ENCODE measurements around the gene DNAH5. TPM values are rescaled to one million over a fixed set of nuclear protein-coding genes. Genes with fewer than 3 reads are reported as not detected.

DNAH5 gene
- total and polyA plus RNA-seq, 2 experiments from 2014 or later: 0.56 to 0.97 TPM

DNA sequence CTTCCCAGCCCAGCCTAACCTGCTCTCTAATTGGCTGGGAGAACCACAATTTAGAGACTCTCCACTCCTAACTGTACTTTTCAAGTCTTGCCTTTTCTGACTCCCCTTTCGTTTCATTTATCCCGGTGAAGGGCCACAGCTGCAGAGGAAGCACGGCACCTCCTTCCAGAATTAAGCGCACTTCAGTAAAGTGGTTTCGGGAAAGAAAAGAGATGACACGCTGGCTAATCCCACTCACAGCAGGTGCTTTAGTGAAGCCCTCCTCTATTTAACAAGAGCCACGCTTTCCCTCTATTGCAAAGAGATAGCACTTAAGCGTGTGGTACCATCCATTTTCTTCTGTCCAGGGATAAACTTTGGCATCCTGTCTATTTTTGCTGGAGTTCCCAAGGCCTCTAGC, 4.8 kb downstream of the DNAH5 start:
- 0 out of 2 replicates have a peak, but pooled peaks cover 3% of the 10 kb centered on the region for H3K9me2 ChIP-seq (ENCODE audit: insufficient read depth)
- no peaks in the 10 kb centered on the region for H3F3A ChIP-seq (replicated peaks; ENCODE audit: low read depth)
- no peaks in the 10 kb centered on the region for H3K36me3 ChIP-seq (ENCODE audit: insufficient read depth)
- H3K27ac ChIP-seq (ENCODE audit: low read depth): no peak overlapping the region
- no peak; the same call in 2 of the 3 replicates for ATAC-seq
- Mint-ChIP-seq H3K4me1 (peaks cover 36% of the 10 kb centered on the region), H3K27ac (no peak overlapping the region), H3K9me3 (no peaks in the 10 kb centered on the region), H3K27me3 (ENCODE audit: insufficient read depth, low read depth, poor library complexity) (no peaks in the 10 kb centered on the region), H3K36me3 (ENCODE audit: low read depth) (no peaks in the 10 kb centered on the region), H3K4me3 (no peak overlapping the region)
- no peak overlapping the region for H2AFZ ChIP-seq
- H4K20me1 ChIP-seq (replicated peaks; ENCODE audit: insufficient read depth): no peaks in the 10 kb centered on the region
- no peaks in the 10 kb centered on the region for H3K27me3 ChIP-seq (ENCODE audit: insufficient read depth)
- peaks cover 26% of the 10 kb centered on the region for H3K4me1 ChIP-seq (ENCODE audit: insufficient read depth)
- H3K4me2 ChIP-seq: no peak overlapping the region
- TF ChIP-seq STAT1 (IDR thresholded peaks at IDR 0.05; ENCODE audit: unreplicated experiment): no peak
- no peak for TF ChIP-seq POLR2AphosphoS5 (IDR thresholded peaks at IDR 0.05; ENCODE audit: low read depth)
- TF ChIP-seq, protein P1, sequence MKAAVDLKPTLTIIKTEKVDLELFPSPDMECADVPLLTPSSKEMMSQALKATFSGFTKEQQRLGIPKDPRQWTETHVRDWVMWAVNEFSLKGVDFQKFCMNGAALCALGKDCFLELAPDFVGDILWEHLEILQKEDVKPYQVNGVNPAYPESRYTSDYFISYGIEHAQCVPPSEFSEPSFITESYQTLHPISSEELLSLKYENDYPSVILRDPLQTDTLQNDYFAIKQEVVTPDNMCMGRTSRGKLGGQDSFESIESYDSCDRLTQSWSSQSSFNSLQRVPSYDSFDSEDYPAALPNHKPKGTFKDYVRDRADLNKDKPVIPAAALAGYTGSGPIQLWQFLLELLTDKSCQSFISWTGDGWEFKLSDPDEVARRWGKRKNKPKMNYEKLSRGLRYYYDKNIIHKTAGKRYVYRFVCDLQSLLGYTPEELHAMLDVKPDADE (IDR thresholded peaks at IDR 0.05): no peak
- TF ChIP-seq JUNB (IDR thresholded peaks at IDR 0.05; ENCODE audit: unreplicated experiment): no peak
- no peak for TF ChIP-seq ZNF331 (CRISPR knock-in tag; IDR thresholded peaks at IDR 0.05; ENCODE audit: low read depth)
- TF ChIP-seq CREB1 (CRISPR knock-in tag; IDR thresholded peaks at IDR 0.05; ENCODE audit: low read depth): no peak
- H3K4me3 ChIP-seq: no peak overlapping the region
- no peaks in the 10 kb centered on the region for H3K79me2 ChIP-seq (replicated peaks; ENCODE audit: insufficient read depth)
- DNase-seq (ENCODE audit: low spot score): no peak

DNA sequence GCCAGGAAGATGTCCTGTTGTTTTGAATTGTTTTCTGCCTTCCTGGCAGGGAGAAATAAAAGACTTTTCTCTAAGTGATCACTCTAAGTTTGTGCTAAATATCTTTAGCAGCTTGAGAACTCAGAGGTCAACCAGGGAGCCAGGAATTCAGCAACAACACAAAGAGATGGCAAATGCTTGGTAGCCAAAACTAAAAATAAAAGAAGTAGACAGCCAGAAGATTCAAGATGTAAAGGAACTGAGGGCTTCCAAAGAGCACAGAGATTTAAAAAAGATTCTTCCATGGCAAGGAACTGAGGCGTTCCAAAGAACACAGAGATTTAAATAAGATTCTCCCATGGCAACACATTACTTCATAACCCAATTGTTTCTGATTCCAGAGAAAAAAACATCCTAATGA, 9.6 kb downstream of the DNAH5 start:
- TF ChIP-seq, protein P2, sequence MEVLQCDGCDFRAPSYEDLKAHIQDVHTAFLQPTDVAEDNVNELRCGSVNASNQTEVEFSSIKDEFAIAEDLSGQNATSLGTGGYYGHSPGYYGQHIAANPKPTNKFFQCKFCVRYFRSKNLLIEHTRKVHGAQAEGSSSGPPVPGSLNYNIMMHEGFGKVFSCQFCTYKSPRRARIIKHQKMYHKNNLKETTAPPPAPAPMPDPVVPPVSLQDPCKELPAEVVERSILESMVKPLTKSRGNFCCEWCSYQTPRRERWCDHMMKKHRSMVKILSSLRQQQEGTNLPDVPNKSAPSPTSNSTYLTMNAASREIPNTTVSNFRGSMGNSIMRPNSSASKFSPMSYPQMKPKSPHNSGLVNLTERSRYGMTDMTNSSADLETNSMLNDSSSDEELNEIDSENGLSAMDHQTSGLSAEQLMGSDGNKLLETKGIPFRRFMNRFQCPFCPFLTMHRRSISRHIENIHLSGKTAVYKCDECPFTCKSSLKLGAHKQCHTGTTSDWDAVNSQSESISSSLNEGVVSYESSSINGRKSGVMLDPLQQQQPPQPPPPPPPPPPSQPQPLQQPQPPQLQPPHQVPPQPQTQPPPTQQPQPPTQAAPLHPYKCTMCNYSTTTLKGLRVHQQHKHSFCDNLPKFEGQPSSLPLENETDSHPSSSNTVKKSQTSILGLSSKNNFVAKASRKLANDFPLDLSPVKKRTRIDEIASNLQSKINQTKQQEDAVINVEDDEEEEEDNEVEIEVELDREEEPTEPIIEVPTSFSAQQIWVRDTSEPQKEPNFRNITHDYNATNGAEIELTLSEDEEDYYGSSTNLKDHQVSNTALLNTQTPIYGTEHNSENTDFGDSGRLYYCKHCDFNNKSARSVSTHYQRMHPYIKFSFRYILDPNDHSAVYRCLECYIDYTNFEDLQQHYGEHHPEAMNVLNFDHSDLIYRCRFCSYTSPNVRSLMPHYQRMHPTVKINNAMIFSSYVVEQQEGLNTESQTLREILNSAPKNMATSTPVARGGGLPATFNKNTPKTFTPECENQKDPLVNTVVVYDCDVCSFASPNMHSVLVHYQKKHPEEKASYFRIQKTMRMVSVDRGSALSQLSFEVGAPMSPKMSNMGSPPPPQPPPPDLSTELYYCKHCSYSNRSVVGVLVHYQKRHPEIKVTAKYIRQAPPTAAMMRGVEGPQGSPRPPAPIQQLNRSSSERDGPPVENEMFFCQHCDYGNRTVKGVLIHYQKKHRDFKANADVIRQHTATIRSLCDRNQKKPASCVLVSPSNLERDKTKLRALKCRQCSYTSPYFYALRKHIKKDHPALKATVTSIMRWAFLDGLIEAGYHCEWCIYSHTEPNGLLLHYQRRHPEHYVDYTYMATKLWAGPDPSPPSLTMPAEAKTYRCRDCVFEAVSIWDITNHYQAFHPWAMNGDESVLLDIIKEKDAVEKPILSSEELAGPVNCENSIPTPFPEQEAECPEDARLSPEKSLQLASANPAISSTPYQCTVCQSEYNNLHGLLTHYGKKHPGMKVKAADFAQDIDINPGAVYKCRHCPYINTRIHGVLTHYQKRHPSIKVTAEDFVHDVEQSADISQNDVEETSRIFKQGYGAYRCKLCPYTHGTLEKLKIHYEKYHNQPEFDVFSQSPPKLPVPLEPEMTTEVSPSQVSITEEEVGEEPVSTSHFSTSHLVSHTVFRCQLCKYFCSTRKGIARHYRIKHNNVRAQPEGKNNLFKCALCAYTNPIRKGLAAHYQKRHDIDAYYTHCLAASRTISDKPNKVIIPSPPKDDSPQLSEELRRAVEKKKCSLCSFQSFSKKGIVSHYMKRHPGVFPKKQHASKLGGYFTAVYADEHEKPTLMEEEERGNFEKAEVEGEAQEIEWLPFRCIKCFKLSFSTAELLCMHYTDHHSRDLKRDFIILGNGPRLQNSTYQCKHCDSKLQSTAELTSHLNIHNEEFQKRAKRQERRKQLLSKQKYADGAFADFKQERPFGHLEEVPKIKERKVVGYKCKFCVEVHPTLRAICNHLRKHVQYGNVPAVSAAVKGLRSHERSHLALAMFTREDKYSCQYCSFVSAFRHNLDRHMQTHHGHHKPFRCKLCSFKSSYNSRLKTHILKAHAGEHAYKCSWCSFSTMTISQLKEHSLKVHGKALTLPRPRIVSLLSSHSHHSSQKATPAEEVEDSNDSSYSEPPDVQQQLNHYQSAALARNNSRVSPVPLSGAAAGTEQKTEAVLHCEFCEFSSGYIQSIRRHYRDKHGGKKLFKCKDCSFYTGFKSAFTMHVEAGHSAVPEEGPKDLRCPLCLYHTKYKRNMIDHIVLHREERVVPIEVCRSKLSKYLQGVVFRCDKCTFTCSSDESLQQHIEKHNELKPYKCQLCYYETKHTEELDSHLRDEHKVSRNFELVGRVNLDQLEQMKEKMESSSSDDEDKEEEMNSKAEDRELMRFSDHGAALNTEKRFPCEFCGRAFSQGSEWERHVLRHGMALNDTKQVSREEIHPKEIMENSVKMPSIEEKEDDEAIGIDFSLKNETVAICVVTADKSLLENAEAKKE (CRISPR knock-in tag; IDR thresholded peaks at IDR 0.05): no peak
- H2AFZ ChIP-seq: no peak overlapping the region
- Mint-ChIP-seq H3K27ac (no peak overlapping the region), H3K9me3 (peaks cover 8% of the 10 kb centered on the region), H3K4me1 (peaks cover 7% of the 10 kb centered on the region), H3K27me3 (ENCODE audit: insufficient read depth, low read depth, poor library complexity) (no peaks in the 10 kb centered on the region), H3K36me3 (ENCODE audit: low read depth) (peaks cover 3% of the 10 kb centered on the region; the same call in 1 of the 3 replicates), H3K4me3 (no peak overlapping the region)
- H3K9me2 ChIP-seq (ENCODE audit: insufficient read depth): peaks cover 4% of the 10 kb centered on the region; the same call in 1 of the 2 replicates
- no peak for DNase-seq (ENCODE audit: low spot score)
- H3F3A ChIP-seq (replicated peaks; ENCODE audit: low read depth): no peaks in the 10 kb centered on the region
- no peaks in the 10 kb centered on the region for H4K20me1 ChIP-seq (replicated peaks; ENCODE audit: insufficient read depth)
- H3K4me2 ChIP-seq: no peak overlapping the region
- H3K27me3 ChIP-seq (ENCODE audit: insufficient read depth): no peaks in the 10 kb centered on the region
- no peak overlapping the region for H3K4me3 ChIP-seq
- H3K79me2 ChIP-seq (replicated peaks; ENCODE audit: insufficient read depth): no peaks in the 10 kb centered on the region
- H3K36me3 ChIP-seq (ENCODE audit: insufficient read depth): no peaks in the 10 kb centered on the region; the same call in 1 of the 2 replicates
- ATAC-seq: no peak
- H3K27ac ChIP-seq (ENCODE audit: low read depth): no peak overlapping the region
- no peaks in the 10 kb centered on the region for H3K4me1 ChIP-seq (ENCODE audit: insufficient read depth)

Data from GM23338 (cell line).